ENCODE results near the gene TET2.
A peak's percentile ranks its signal among the peaks of the same experiment; 100 is the strongest.

TET2 gene

GRCh38 chr4:105146276-105147015 is at the start of gene TET2:
TET2 (plus strand) TSS chr4:105146876; CDS start chr4:105233943, 87,067 bp downstream.
- TF ChIP-seq CTCF (conservative IDR thresholded peaks at IDR 0.05) = 0 out of 2 replicates have a peak, but pooled peaks have one; percentile 15
- peak within 1 kb of the TSS; percentile 89 for H3K27ac ChIP-seq

- TF ChIP-seq CTCF (conservative IDR thresholded peaks at IDR 0.05) = no peak
- H3K27ac ChIP-seq = no peak overlapping the region
Observed at GRCh38 chr4:105102016-105102415, 44.7 kb upstream of the TET2 start.

GRCh38 chr4:105106426-105106825 is 40.2 kb upstream of the TET2 start:
- H3K27ac ChIP-seq = no peak overlapping the region
- TF ChIP-seq CTCF (conservative IDR thresholded peaks at IDR 0.05) = no peak

GRCh38 chr4:105107095-105107856 is 39.4 kb upstream of the TET2 start:
- no peak for TF ChIP-seq CTCF (conservative IDR thresholded peaks at IDR 0.05)
- H3K27ac ChIP-seq = no peak overlapping the region

- H3K27ac ChIP-seq = no peak overlapping the region
- no peak for TF ChIP-seq CTCF (conservative IDR thresholded peaks at IDR 0.05)
Observed at GRCh38 chr4:105108971-105109370, 37.7 kb upstream of the TET2 start.

GRCh38 chr4:105112274-105112673 is 34.4 kb upstream of the TET2 start:
- no peak for TF ChIP-seq CTCF (conservative IDR thresholded peaks at IDR 0.05)
- H3K27ac ChIP-seq = no peak overlapping the region

GRCh38 chr4:105113800-105114199 is 32.9 kb upstream of the TET2 start:
- no peak for TF ChIP-seq CTCF (conservative IDR thresholded peaks at IDR 0.05)
- no peak overlapping the region for H3K27ac ChIP-seq

All from VCaP (cell line).